ENCODE results near the gene FUS. TPM values are rescaled to one million over a fixed set of nuclear protein-coding genes. Genes with fewer than 3 reads are reported as not detected.

FUS gene
- total and polyA plus RNA-seq, 2 of the 13 experiments (the other 11 are each of a cell fraction or from before 2014, with no cell fraction given) = 68.1 to 168 TPM

DNA sequence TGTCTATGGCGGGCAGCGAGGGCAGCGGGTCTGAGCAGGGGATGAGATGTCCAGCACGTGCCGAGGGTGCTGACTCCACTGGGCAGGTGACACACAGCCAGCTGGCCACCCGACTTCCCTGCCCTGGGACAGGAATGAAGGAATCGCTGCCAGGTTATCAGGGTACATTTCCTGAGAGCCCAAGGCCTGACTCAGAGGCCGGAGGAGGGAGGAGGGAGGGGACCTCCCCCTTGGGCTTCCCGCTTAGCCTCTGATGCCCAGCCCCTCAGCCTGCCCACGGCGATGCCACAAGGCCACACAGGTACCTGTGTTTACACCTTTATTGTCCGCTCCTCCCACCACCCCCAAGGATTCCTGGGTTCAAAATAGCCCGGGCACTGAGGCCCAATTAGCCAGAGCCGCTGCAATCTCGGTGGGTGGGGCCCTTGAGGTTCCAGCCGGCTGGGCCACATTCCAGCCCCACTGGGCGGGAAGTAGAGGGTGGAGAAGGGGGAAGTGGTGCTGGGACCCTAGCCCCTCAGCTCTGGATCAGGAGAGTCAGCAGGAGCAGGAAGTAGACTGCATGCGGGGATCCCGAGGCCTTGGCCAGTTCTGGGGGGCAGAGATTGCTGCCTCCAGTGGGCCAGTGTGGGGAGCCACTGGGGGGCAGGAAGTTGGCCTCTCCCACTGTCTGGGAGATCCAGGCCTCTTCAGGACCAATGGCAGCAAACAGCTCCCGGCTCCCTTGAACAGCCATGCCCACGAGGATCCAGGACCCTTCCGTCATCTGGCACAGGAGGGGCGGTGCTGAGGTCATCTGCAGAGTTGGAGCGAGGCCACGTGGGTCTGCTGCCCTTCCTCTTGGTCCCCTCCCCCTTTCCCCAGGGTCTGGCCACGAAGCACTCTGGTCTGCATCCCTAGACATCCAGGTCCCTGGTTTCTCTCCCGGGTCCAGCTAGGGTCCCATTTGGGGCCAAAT is 41.0 kb upstream of the FUS start (continued):
- TF ChIP-seq ZNF275 (CRISPR knock-in tag; IDR thresholded peaks at IDR 0.05; ENCODE audit: borderline replicate concordance) (no peak), ZNF740 (CRISPR knock-in tag; IDR thresholded peaks at IDR 0.05) (no peak), ZNF431 (CRISPR knock-in tag; IDR thresholded peaks at IDR 0.05; ENCODE audit: borderline replicate concordance, low read depth) (no peak), ZNF639 (CRISPR knock-in tag; conservative IDR thresholded peaks at IDR 0.05) (no peak), ZEB1 (IDR thresholded peaks at IDR 0.05; ENCODE audit: insufficient replicate concordance, low read depth) (peak; percentile 60), ZNF782 (CRISPR knock-in tag; IDR thresholded peaks at IDR 0.05; ENCODE audit: borderline replicate concordance) (0 out of 2 replicates have a peak, but pooled peaks have one; percentile 35), ZC3H13 (CRISPR knock-in tag; IDR thresholded peaks at IDR 0.05) (no peak), MAFK (conservative IDR thresholded peaks at IDR 0.05 in 1 of 2, IDR thresholded peaks at IDR 0.05 in 1 of 2; ENCODE audit: low read length in 2 of 2) (no peak), ZNF570 (CRISPR knock-in tag; IDR thresholded peaks at IDR 0.05; ENCODE audit: borderline replicate concordance) (no peak), NR0B2 (CRISPR knock-in tag; IDR thresholded peaks at IDR 0.05) (no peak), HNRNPL (IDR thresholded peaks at IDR 0.05; ENCODE audit: low read depth, low read length) (0 out of 2 replicates have a peak, but pooled peaks have one; percentile 29)
- TF ChIP-seq, protein P1, sequence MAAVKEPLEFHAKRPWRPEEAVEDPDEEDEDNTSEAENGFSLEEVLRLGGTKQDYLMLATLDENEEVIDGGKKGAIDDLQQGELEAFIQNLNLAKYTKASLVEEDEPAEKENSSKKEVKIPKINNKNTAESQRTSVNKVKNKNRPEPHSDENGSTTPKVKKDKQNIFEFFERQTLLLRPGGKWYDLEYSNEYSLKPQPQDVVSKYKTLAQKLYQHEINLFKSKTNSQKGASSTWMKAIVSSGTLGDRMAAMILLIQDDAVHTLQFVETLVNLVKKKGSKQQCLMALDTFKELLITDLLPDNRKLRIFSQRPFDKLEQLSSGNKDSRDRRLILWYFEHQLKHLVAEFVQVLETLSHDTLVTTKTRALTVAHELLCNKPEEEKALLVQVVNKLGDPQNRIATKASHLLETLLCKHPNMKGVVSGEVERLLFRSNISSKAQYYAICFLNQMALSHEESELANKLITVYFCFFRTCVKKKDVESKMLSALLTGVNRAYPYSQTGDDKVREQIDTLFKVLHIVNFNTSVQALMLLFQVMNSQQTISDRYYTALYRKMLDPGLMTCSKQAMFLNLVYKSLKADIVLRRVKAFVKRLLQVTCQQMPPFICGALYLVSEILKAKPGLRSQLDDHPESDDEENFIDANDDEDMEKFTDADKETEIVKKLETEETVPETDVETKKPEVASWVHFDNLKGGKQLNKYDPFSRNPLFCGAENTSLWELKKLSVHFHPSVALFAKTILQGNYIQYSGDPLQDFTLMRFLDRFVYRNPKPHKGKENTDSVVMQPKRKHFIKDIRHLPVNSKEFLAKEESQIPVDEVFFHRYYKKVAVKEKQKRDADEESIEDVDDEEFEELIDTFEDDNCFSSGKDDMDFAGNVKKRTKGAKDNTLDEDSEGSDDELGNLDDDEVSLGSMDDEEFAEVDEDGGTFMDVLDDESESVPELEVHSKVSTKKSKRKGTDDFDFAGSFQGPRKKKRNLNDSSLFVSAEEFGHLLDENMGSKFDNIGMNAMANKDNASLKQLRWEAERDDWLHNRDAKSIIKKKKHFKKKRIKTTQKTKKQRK (IDR thresholded peaks at IDR 0.05; ENCODE audit: low read length) = no peak
- TF ChIP-seq, protein P2, sequence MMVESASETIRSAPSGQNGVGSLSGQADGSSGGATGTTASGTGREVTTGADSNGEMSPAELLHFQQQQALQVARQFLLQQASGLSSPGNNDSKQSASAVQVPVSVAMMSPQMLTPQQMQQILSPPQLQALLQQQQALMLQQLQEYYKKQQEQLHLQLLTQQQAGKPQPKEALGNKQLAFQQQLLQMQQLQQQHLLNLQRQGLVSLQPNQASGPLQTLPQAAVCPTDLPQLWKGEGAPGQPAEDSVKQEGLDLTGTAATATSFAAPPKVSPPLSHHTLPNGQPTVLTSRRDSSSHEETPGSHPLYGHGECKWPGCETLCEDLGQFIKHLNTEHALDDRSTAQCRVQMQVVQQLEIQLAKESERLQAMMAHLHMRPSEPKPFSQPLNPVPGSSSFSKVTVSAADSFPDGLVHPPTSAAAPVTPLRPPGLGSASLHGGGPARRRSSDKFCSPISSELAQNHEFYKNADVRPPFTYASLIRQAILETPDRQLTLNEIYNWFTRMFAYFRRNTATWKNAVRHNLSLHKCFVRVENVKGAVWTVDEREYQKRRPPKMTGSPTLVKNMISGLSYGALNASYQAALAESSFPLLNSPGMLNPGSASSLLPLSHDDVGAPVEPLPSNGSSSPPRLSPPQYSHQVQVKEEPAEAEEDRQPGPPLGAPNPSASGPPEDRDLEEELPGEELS (CRISPR knock-in tag; IDR thresholded peaks at IDR 0.05) = no peak; the same call in 1 of the 2 replicates
- TF ChIP-seq, protein P3, sequence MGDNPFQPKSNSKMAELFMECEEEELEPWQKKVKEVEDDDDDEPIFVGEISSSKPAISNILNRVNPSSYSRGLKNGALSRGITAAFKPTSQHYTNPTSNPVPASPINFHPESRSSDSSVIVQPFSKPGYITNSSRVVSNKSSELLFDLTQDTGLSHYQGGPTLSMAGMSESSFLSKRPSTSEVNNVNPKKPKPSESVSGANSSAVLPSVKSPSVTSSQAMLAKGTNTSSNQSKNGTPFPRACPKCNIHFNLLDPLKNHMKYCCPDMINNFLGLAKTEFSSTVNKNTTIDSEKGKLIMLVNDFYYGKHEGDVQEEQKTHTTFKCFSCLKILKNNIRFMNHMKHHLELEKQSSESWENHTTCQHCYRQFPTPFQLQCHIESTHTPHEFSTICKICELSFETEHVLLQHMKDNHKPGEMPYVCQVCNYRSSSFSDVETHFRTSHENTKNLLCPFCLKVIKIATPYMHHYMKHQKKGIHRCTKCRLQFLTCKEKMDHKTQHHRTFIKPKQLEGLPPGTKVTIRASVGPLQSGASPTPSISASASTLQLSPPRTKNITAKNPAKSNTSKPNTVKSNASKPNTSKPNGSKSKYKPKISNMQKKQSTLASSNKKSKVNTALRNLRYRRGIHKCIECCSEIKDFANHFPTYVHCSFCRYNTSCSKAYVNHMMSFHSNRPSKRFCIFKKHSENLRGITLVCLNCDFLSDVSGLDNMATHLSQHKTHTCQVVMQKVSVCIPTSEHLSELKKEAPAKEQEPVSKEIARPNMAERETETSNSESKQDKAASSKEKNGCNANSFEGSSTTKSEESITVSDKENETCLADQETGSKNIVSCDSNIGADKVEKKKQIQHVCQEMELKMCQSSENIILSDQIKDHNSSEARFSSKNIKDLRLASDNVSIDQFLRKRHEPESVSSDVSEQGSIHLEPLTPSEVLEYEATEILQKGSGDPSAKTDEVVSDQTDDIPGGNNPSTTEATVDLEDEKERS (CRISPR knock-in tag; IDR thresholded peaks at IDR 0.05) = no peak

All from HepG2 (cell line).